Keratinocyte (primary cell): ENCODE measurements around the gene LSM14B. TPM values are rescaled to one million over a fixed set of nuclear protein-coding genes. Genes with fewer than 3 reads are reported as not detected.

ENCODE experiments used
- DNase-seq: peaks from one replicate; pipeline ENCODE4 v3.0.0-alpha.2; 2011; ENCODE audit warnings: low read depth, missing footprints, low spot score
- FAIRE-seq: peaks from 2 replicates; lab custom pipeline; 2011; peaks lifted over from hg19 to GRCh38; lab: Jason Lieb, UNC
- H2AFZ ChIP-seq: 2 replicates; pipeline ENCODE4 v1.6.0; 2012; ENCODE audit warnings: low read length, control low read depth, inconsistent platforms; ENCODE audit not compliant: control insufficient read depth
- H3K27ac ChIP-seq: 2 replicates; pipeline ENCODE4 v1.5.1; 2011; ENCODE audit warnings: low read length; ENCODE audit not compliant: control insufficient read depth, insufficient read depth
- H3K27me3 ChIP-seq: 3 replicates; pipeline ENCODE4 v1.6.0; 2011; ENCODE audit warnings: low read length; ENCODE audit not compliant: control insufficient read depth, insufficient read depth; ENCODE audit errors: extremely low read depth
- H3K36me3 ChIP-seq, 2 experiments: 2 replicates in 1 of 2; 3 replicates in 1 of 2; pipeline ENCODE4 v1.5.1; 2011; ENCODE audit warnings: low read length in 2 of 2, mild to moderate bottlenecking in 1 of 2; ENCODE audit not compliant: control insufficient read depth in 2 of 2, insufficient read depth in 2 of 2; ENCODE audit errors: extremely low read depth in 1 of 2
- H3K4me1 ChIP-seq: 3 replicates; pipeline ENCODE4 v1.5.1; 2011; ENCODE audit warnings: low read length; ENCODE audit not compliant: control insufficient read depth, insufficient read depth; ENCODE audit errors: extremely low read depth
- H3K4me2 ChIP-seq: 3 replicates; pipeline ENCODE4 v1.6.0; 2011; ENCODE audit warnings: low read depth, low read length; ENCODE audit not compliant: control insufficient read depth, insufficient read depth; ENCODE audit errors: extremely low read depth
- H3K4me3 ChIP-seq, 3 experiments: fragments of 200-600 bp in 1 of 3; sonication (generic) in 1 of 3; 2 replicates in 2 of 3; 3 replicates in 1 of 3; pipeline ENCODE4 v1.5.1; 2011 to 2016; ENCODE audit warnings: low read length in 3 of 3, mild to moderate bottlenecking in 3 of 3, control low read depth in 2 of 3, inconsistent platforms in 1 of 3, low read depth in 1 of 3, mixed read lengths in 1 of 3, mixed run types in 1 of 3, moderate library complexity in 1 of 3; ENCODE audit not compliant: control insufficient read depth in 2 of 3, insufficient read depth in 2 of 3; ENCODE audit errors: extremely low read depth in 1 of 3
- H3K79me2 ChIP-seq: 2 replicates; pipeline ENCODE4 v1.6.0; 2012; ENCODE audit warnings: low read length; ENCODE audit not compliant: control insufficient read depth, insufficient read depth
- H3K9ac ChIP-seq: 3 replicates; pipeline ENCODE4 v1.6.0; 2011; ENCODE audit warnings: low read length; ENCODE audit not compliant: control insufficient read depth, insufficient read depth; ENCODE audit errors: extremely low read depth
- H3K9me1 ChIP-seq: 3 replicates; pipeline ENCODE4 v1.6.0; 2011; ENCODE audit warnings: low read length; ENCODE audit not compliant: control insufficient read depth, insufficient read depth; ENCODE audit errors: extremely low read depth
- H3K9me3 ChIP-seq: 2 replicates; pipeline ENCODE4 v1.5.1; 2012; ENCODE audit warnings: low read depth, low read length; ENCODE audit not compliant: control insufficient read depth
- H4K20me1 ChIP-seq: 3 replicates; pipeline ENCODE4 v1.6.0; 2011; ENCODE audit warnings: low read length; ENCODE audit not compliant: control insufficient read depth, insufficient read depth; ENCODE audit errors: extremely low read depth
- CTCF ChIP-seq, 3 experiments: IDR thresholded peaks in 1 of 3; conservative IDR thresholded peaks in 1 of 3; optimal IDR thresholded peaks in 1 of 3; 2 replicates in 2 of 3; 3 replicates in 1 of 3; pipeline versions ENCODE3 to v1.5.1; 2011; ENCODE audit warnings: low read length in 3 of 3, mild to moderate bottlenecking in 3 of 3, moderate library complexity in 2 of 3, control low read depth in 1 of 3, inconsistent platforms in 1 of 3; ENCODE audit not compliant: insufficient read depth in 2 of 3; ENCODE audit errors: extremely low read depth in 1 of 3
- EZH2 ChIP-seq: IDR thresholded peaks from one replicate; pipeline ENCODE4 v1.6.1; 2012; ENCODE audit warnings: inconsistent platforms, mild to moderate bottlenecking, low read length, moderate library complexity
- dilution Hi-C: fragments of 300-500 bp; cut with MboI; formaldehyde crosslinking; loops from one replicate; pipeline ENCODE4 v1.7.0; 2020; ENCODE audit warnings: low sequenced_read_pairs; ENCODE audit not compliant: extremely low pct_ligation_motif_present
- polyA plus RNA-seq, 5 experiments: library from polyadenylated mRNA; depleted of rRNA in 3 of 5; stranded (reverse) in 3 of 5; stranded (forward) in 1 of 5; unstranded in 1 of 5; fragments of >200 nt; gene quantifications; 1 replicate in 1 of 5; 2 replicates in 3 of 5; 3 replicates in 1 of 5; pipeline versions ENCODE4 v1.2.1 to v1.2.3, GENCODE V29; 2011 to 2012; ENCODE audit warnings: missing spikeins in 2 of 5, low read depth in 1 of 5, low replicate concordance in 1 of 5

Gene LSM14B
- polyA plus RNA-seq, 1 donor (not counting 4 experiments of a cell fraction or from before 2014, with no cell fraction given) = 21.7 TPM

GRCh38 chr20:62159839-62160238 lies 37.6 kb downstream of the LSM14B start:
- Histone ChIP-seq H3K4me1 (peaks cover 37% of the 10 kb centered on the region), H3K9me3 (no peaks in the 10 kb centered on the region), H2AFZ (no peak overlapping the region), H3K9ac (no peak overlapping the region), H3K4me2 (peak overlapping the region; percentile 56), H3K9me1 (peaks cover 5% of the 10 kb centered on the region), H3K27me3 (no peaks in the 10 kb centered on the region), H3K27ac (no peak overlapping the region), H3K4me3 (no peak overlapping the region), H4K20me1 (peaks cover 14% of the 10 kb centered on the region), H3K79me2 (peaks cover 19% of the 10 kb centered on the region), H3K36me3 (peaks cover 10 to 14% of the 10 kb centered on the region in 2 experiments)
- dilution Hi-C loops = no loop called here
- DNase-seq (peak; percentile 96), FAIRE-seq (peak; percentile 95)
- TF ChIP-seq CTCF (optimal IDR thresholded peaks at IDR 0.05 in 1 of 3, IDR thresholded peaks at IDR 0.05 in 1 of 3, conservative IDR thresholded peaks at IDR 0.05 in 1 of 3; ENCODE audit: extremely low read depth in 1 of 3, insufficient read depth in 2 of 3, low read length in 3 of 3) (no peak), EZH2 (no peak)

GRCh38 chr20:62160253-62160652 lies 38.0 kb downstream of the LSM14B start:
- Histone ChIP-seq H3K4me1 (peaks cover 35% of the 10 kb centered on the region), H3K36me3 (peaks cover 14% of the 10 kb centered on the region in 2 experiments), H3K9me1 (peaks cover 5% of the 10 kb centered on the region), H3K27me3 (no peaks in the 10 kb centered on the region), H3K9ac (no peak overlapping the region), H3K79me2 (peaks cover 19% of the 10 kb centered on the region), H2AFZ (no peak overlapping the region), H4K20me1 (peaks cover 14% of the 10 kb centered on the region), H3K4me2 (no peak overlapping the region), H3K4me3 (no peak overlapping the region), H3K9me3 (no peaks in the 10 kb centered on the region), H3K27ac (no peak overlapping the region)
- dilution Hi-C loops = no loop called here
- no peak for TF ChIP-seq EZH2
- TF ChIP-seq CTCF (optimal IDR thresholded peaks at IDR 0.05 in 1 of 3, IDR thresholded peaks at IDR 0.05 in 1 of 3, conservative IDR thresholded peaks at IDR 0.05 in 1 of 3; ENCODE audit: extremely low read depth in 1 of 3, insufficient read depth in 2 of 3, low read length in 3 of 3) = no peak
- no peak for FAIRE-seq
- DNase-seq = no peak
